ENCODE measurements around the gene PREX1.

DNA sequence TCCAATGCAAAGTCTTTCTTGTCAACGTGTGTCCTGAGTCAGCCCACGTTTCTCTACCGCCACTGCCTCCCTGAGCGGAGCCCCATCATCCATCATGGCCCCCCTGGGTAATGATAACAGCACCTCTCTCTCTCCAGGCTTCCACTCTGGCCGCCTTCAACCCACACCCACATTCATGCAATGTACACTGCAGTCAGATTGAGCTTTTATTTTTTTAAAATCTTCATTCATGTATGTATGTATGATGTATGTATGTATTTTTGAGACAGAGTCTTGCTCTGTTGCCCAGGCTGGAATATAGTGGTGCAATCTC lies 245.2 kb downstream of the PREX1 start:
- TF ChIP-seq, protein P1, sequence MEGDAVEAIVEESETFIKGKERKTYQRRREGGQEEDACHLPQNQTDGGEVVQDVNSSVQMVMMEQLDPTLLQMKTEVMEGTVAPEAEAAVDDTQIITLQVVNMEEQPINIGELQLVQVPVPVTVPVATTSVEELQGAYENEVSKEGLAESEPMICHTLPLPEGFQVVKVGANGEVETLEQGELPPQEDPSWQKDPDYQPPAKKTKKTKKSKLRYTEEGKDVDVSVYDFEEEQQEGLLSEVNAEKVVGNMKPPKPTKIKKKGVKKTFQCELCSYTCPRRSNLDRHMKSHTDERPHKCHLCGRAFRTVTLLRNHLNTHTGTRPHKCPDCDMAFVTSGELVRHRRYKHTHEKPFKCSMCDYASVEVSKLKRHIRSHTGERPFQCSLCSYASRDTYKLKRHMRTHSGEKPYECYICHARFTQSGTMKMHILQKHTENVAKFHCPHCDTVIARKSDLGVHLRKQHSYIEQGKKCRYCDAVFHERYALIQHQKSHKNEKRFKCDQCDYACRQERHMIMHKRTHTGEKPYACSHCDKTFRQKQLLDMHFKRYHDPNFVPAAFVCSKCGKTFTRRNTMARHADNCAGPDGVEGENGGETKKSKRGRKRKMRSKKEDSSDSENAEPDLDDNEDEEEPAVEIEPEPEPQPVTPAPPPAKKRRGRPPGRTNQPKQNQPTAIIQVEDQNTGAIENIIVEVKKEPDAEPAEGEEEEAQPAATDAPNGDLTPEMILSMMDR (conservative IDR thresholded peaks at IDR 0.05) = no peak
- TF ChIP-seq EZH2 (IDR thresholded peaks at IDR 0.05; ENCODE audit: low read depth) = no peak

Data from PC-9 (cell line).